Measurements from ENCODE around the gene PEX14. TPM values are rescaled to one million over a fixed set of nuclear protein-coding genes. Genes with fewer than 3 reads are reported as not detected.

The PEX14 gene
- total and polyA plus RNA-seq, 11 donors: 14.9 to 28.7 (median 20.4) TPM

DNA sequence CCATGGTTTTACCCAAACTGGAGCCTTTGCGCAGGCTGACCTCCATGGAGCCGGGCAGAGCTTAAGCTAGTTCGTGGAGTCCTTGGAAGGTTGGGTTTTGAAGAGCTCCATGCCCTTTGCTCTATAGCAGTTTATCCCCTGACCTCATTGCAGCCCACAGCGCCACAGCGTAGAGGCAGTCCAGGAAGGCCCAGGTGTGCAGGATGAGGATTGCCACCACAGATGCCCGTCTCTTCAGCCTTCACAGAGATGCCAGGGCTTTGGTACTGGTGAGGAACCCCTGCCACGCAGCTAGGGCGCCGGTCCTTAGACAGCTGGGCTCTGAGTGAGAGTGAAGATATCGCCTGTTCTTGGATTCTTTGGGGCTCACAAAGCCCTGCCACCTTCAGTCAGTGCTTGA is 138.6 kb downstream of the PEX14 start:
- 95 to 99% (median 97%) methylated on average over 10 of the region's 10 CpGs for whole genome bisulfite sequencing, 4 donors
- peaks cover 0 to 20% (median 6%) of the 10 kb centered on the region in 12 donors for H3K4me1 ChIP-seq

GRCh38 chr1:10613861-10614260 is 139.1 kb downstream of the PEX14 start:
- intact Hi-C loops (cut with DNase I): no loop called here
- ATAC-seq: no peak
- H3K27me3 ChIP-seq: no peaks in the 10 kb centered on the region
- no peak overlapping the region for H3K27ac ChIP-seq
- 91 to 95% (median 94%) methylated on average over 8 of the region's 8 CpGs for WGBS, 4 donors
- H3K4me1 ChIP-seq: peaks cover 0 to 20% (median 6%) of the 10 kb centered on the region in 12 donors
- H3K36me3 ChIP-seq: peaks cover 0 to 9% (median 0%) of the 10 kb centered on the region in 9 donors
- TF ChIP-seq, protein P1, sequence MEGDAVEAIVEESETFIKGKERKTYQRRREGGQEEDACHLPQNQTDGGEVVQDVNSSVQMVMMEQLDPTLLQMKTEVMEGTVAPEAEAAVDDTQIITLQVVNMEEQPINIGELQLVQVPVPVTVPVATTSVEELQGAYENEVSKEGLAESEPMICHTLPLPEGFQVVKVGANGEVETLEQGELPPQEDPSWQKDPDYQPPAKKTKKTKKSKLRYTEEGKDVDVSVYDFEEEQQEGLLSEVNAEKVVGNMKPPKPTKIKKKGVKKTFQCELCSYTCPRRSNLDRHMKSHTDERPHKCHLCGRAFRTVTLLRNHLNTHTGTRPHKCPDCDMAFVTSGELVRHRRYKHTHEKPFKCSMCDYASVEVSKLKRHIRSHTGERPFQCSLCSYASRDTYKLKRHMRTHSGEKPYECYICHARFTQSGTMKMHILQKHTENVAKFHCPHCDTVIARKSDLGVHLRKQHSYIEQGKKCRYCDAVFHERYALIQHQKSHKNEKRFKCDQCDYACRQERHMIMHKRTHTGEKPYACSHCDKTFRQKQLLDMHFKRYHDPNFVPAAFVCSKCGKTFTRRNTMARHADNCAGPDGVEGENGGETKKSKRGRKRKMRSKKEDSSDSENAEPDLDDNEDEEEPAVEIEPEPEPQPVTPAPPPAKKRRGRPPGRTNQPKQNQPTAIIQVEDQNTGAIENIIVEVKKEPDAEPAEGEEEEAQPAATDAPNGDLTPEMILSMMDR (IDR thresholded peaks at IDR 0.05): no peak
- TF ChIP-seq POLR2A (IDR thresholded peaks at IDR 0.05): no peak
- H3K9me3 ChIP-seq: no peaks in the 10 kb centered on the region
- no peak for DNase-seq
- no peak overlapping the region for H3K4me3 ChIP-seq

More for the DNA sequence above, 138.6 kb downstream of the PEX14 start:
- Histone ChIP-seq H3K36me3 (peaks cover 0 to 4% (median 0%) of the 10 kb centered on the region in 9 donors), H3K27me3 (no peaks in the 10 kb centered on the region), H3K27ac (no peak overlapping the region), H3K4me3 (no peak overlapping the region), H3K9me3 (no peaks in the 10 kb centered on the region)
- TF ChIP-seq, protein P1 (IDR thresholded peaks at IDR 0.05): no peak
- TF ChIP-seq POLR2A (IDR thresholded peaks at IDR 0.05): no peak
- intact Hi-C loops (cut with DNase I): no loop called here
- DNase-seq (no peak), ATAC-seq (no peak)

DNA sequence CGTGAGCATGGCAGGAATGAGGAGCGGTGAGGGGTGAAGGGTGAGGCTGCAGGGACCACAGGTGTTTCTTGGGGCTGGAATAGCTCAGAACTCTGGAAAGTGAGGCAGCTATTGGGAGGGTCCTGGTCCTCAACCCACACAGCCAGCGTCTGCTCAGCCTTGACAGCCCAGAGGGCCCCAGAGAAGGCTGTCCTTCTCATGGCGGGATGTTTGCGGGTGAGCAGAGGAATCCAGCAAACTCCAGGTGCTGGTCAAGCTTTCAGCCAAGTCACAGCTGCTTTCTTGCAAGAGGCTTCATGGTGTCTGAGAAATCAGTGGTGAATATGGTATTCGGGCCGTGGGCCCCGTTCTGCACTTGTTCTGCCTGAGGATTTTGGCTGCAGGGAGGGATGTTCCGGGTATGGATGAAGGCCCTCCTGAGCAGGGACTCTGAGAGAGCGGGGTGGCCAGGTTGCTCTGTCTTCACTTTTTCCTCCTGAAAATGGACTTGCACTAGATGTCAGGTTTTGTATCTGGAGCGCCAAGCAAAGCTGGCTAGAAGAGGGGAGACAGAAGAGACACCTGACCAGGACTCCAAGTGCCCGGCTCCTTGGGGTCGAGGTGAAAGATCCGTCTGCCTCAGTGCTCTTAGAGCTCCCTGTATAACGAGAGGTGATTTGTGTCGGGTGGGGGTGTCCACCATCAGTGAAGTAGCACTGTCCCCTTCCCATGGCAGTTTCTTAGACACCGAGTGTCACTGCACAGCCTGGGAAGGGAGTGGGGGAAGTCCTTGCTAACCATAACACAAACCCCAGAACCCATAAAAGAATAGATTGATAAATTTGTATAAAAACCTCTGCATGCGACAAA is 139.9 kb downstream of the PEX14 start:
- intact Hi-C loops (cut with DNase I): no loop called here
- 91 to 94% (median 93%) methylated on average over 15 to 18 of the region's 18 CpGs for WGBS, 4 donors
- H3K9me3 ChIP-seq: no peaks in the 10 kb centered on the region
- no peak overlapping the region for H3K27ac ChIP-seq
- peaks cover 0 to 9% (median 0%) of the 10 kb centered on the region in 9 donors for H3K36me3 ChIP-seq
- DNase-seq: peak in 1 of 5 donors; percentile 16
- ATAC-seq: no peak
- H3K4me1 ChIP-seq: peaks cover 0 to 20% (median 6%) of the 10 kb centered on the region in 12 donors
- H3K27me3 ChIP-seq: no peaks in the 10 kb centered on the region
- H3K4me3 ChIP-seq: no peak overlapping the region
- TF ChIP-seq, protein P1 (IDR thresholded peaks at IDR 0.05): no peak
- no peak for TF ChIP-seq POLR2A (IDR thresholded peaks at IDR 0.05)

DNA sequence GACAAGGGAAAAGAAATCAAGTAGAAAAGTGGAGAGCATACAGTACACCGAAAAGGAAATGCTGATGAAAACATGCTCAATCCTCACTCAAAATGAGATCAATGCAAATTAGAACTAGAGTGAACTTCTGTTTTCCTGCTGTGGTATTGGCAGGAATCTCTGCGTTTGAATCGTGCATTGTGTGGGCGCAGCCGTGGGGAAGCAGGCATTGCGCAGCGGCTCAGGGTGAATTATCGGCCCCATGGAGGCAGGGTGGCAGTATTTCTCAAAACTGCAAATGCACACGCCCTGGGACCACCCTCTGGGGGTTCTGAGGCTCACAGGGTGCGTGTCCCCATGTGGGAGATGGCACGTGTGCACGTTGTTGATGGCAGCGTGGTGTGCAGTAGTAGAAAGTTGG is 140.6 kb downstream of the PEX14 start:
- WGBS, 4 donors: 86 to 92% (median 92%) methylated on average over 13 of the region's 13 CpGs
- no peak overlapping the region for H3K4me3 ChIP-seq
- no peaks in the 10 kb centered on the region for H3K9me3 ChIP-seq
- H3K36me3 ChIP-seq: peaks cover 0 to 9% (median 0%) of the 10 kb centered on the region in 9 donors
- peaks cover 0 to 20% (median 6%) of the 10 kb centered on the region in 12 donors for H3K4me1 ChIP-seq
- intact Hi-C loops (cut with DNase I): no loop called here
- H3K27me3 ChIP-seq: no peaks in the 10 kb centered on the region
- peak in 1 of 5 donors; percentile 19 for DNase-seq
- TF ChIP-seq, protein P1 (IDR thresholded peaks at IDR 0.05): no peak
- no peak for TF ChIP-seq POLR2A (IDR thresholded peaks at IDR 0.05)
- no peak overlapping the region for H3K27ac ChIP-seq
- ATAC-seq: no peak

All from heart left ventricle (tissue), 16 donors.